ENCODE results near the gene UGT1A5. TPM values are rescaled to one million over a fixed set of nuclear protein-coding genes. Genes with fewer than 3 reads are reported as not detected.

The UGT1A5 gene
- total and polyA plus RNA-seq, 12 donors = not detected

- peaks cover 0 to 37% (median 12%) of the 10 kb centered on the region in 7 donors for H3K27me3 ChIP-seq
- no peak overlapping the region for H3K27ac ChIP-seq
- DNase-seq = no peak
- H3K9me3 ChIP-seq = no peaks in the 10 kb centered on the region
- no peak for ATAC-seq
- WGBS, 2 donors = 61 to 66% methylated on average over 7 of the region's 7 CpGs
- no peaks in the 10 kb centered on the region for H3K4me1 ChIP-seq
- no peak overlapping the region for H3K4me3 ChIP-seq
- H3K36me3 ChIP-seq = no peaks in the 10 kb centered on the region
- TF ChIP-seq, protein P1, sequence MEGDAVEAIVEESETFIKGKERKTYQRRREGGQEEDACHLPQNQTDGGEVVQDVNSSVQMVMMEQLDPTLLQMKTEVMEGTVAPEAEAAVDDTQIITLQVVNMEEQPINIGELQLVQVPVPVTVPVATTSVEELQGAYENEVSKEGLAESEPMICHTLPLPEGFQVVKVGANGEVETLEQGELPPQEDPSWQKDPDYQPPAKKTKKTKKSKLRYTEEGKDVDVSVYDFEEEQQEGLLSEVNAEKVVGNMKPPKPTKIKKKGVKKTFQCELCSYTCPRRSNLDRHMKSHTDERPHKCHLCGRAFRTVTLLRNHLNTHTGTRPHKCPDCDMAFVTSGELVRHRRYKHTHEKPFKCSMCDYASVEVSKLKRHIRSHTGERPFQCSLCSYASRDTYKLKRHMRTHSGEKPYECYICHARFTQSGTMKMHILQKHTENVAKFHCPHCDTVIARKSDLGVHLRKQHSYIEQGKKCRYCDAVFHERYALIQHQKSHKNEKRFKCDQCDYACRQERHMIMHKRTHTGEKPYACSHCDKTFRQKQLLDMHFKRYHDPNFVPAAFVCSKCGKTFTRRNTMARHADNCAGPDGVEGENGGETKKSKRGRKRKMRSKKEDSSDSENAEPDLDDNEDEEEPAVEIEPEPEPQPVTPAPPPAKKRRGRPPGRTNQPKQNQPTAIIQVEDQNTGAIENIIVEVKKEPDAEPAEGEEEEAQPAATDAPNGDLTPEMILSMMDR (IDR thresholded peaks at IDR 0.05) = no peak
- intact Hi-C loops (cut with DNase I) = no loop called here
Measured at GRCh38 chr2:233764264-233764663, 51.6 kb downstream of the UGT1A5 start.

DNA sequence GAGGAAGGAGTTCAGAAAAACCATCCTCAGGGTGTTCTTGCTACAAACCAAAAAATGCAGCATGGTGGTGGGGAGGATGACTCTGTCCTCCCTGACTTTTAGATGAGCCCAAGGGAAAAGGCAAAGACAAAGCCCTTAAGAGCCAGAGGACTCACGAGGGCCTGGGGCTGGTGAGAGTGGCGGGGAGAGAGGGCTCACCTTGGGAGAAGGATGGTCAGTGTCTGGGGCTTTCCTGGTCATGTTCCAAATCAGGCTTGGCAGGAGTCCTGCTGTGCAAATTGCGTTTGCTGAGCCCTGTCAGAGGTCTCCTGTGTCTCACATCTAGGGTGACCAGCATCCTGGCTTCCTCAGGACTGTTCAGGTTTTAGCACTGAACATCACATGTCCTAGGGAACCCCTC lies 52.1 kb downstream of the UGT1A5 start:
- peaks cover 0 to 37% (median 12%) of the 10 kb centered on the region in 7 donors for H3K27me3 ChIP-seq
- intact Hi-C loops (cut with DNase I) = no loop called here
- 54 to 58% methylated on average over 3 of the region's 3 CpGs for WGBS, 2 donors

DNA sequence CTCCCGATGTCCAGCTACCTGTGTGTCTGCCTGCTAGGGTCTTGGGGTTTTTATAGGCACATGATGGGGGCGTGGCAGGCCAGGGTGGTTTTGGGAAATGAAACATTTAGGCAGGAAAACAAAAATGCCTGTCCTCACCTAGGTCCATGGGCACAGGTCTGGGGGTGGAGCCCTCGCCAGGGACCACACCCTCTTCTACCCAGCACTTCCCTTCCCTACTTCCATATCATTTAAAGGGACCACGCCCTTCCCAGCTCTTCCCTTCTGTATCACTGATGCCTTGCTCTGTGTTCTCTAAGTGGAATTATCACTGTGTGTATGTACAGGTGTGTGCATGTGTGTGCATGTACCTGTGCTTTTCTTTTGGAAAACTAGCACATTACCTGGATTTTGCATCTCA lies 53.7 kb downstream of the UGT1A5 start:
- intact Hi-C loops (cut with DNase I) = no loop called here
- no peak overlapping the region for H3K4me3 ChIP-seq
- ATAC-seq = no peak
- TF ChIP-seq, protein P1 (IDR thresholded peaks at IDR 0.05) = no peak
- no peaks in the 10 kb centered on the region for H3K36me3 ChIP-seq
- H3K27ac ChIP-seq = no peak overlapping the region
- peaks cover 0 to 37% (median 12%) of the 10 kb centered on the region in 7 donors for H3K27me3 ChIP-seq
- no peak for DNase-seq
- no peaks in the 10 kb centered on the region for H3K9me3 ChIP-seq
- H3K4me1 ChIP-seq = no peaks in the 10 kb centered on the region
- 70 to 72% methylated on average over 4 of the region's 4 CpGs for WGBS, 2 donors

More for the DNA sequence above, 52.1 kb downstream of the UGT1A5 start:
- no peak overlapping the region for H3K27ac ChIP-seq
- no peaks in the 10 kb centered on the region for H3K9me3 ChIP-seq
- DNase-seq = no peak
- H3K36me3 ChIP-seq = no peaks in the 10 kb centered on the region
- H3K4me3 ChIP-seq = no peak overlapping the region
- no peak for ATAC-seq
- TF ChIP-seq, protein P1 (IDR thresholded peaks at IDR 0.05) = no peak
- no peaks in the 10 kb centered on the region for H3K4me1 ChIP-seq

- Histone ChIP-seq H3K27ac (no peak overlapping the region), H3K27me3 (peaks cover 0 to 39% (median 12%) of the 10 kb centered on the region in 7 donors), H3K4me1 (no peaks in the 10 kb centered on the region), H3K4me3 (no peak overlapping the region), H3K9me3 (no peaks in the 10 kb centered on the region), H3K36me3 (no peaks in the 10 kb centered on the region)
- intact Hi-C loops (cut with DNase I) = no loop called here
- no peak for DNase-seq
- TF ChIP-seq, protein P1 (IDR thresholded peaks at IDR 0.05) = no peak
- no peak for ATAC-seq
- WGBS, 2 donors = 70 to 73% methylated on average over 4 of the region's 4 CpGs
Measured at GRCh38 chr2:233768076-233768475, 55.4 kb downstream of the UGT1A5 start.
